Esophagus muscularis mucosa (tissue), 3 donors: Measurements from ENCODE around the gene TMEM185A.
"Not testable (repeated sequence)": the region's sequence is repeated elsewhere in the genome, so short reads cannot be mapped to it uniquely, and the experiment has no call there.

Experiments
- POLR2A ChIP-seq: fragments of 450-650 bp; IDR thresholded peaks from one replicate; pipeline ENCODE4 v1.6.1; 2017; ENCODE audit warnings: antibody characterized with exemption, moderate library complexity, mild to moderate bottlenecking, low read depth
- TF ChIP-seq, protein P1 (sequence below), 3 experiments: fragments of 200-600 bp in 2 of 3; fragments of 450-650 bp in 1 of 3; sonication (generic) in 2 of 3; IDR thresholded peaks; one replicate each; pipeline ENCODE4 v1.5.1; 2017 to 2019; ENCODE audit warnings: antibody characterized with exemption in 3 of 3, mild to moderate bottlenecking in 2 of 3, moderate library complexity in 1 of 3

DNA sequence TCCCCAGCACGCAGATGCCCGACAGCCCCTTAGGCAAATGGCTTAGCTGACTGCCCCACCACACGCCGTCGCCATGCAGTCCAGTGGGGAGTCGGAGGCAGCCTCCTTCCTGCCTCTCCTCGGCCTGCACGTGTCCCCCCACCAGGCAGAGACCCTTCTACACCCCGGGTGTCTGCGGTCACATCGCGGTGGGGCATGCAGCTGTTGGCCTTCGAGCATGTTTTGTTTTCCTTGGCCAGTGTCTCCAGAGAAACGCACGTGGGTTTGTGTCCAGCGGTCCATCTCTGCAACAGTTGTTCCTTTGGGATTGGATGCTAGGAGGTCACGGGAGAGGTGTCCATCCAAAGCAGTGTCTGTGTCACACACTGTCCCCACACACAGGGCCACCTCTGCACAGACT is 36.4 kb downstream of the TMEM185A start, which contains the start of gene HSFX2:
- TF ChIP-seq, protein P1, sequence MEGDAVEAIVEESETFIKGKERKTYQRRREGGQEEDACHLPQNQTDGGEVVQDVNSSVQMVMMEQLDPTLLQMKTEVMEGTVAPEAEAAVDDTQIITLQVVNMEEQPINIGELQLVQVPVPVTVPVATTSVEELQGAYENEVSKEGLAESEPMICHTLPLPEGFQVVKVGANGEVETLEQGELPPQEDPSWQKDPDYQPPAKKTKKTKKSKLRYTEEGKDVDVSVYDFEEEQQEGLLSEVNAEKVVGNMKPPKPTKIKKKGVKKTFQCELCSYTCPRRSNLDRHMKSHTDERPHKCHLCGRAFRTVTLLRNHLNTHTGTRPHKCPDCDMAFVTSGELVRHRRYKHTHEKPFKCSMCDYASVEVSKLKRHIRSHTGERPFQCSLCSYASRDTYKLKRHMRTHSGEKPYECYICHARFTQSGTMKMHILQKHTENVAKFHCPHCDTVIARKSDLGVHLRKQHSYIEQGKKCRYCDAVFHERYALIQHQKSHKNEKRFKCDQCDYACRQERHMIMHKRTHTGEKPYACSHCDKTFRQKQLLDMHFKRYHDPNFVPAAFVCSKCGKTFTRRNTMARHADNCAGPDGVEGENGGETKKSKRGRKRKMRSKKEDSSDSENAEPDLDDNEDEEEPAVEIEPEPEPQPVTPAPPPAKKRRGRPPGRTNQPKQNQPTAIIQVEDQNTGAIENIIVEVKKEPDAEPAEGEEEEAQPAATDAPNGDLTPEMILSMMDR (IDR thresholded peaks at IDR 0.05): not testable (repeated sequence)
- TF ChIP-seq POLR2A: not testable (repeated sequence)
